Superior temporal gyrus (tissue), 1 donor: ENCODE results near the gene BIRC2.

Source experiments
- DNase-seq: peaks from one replicate; pipeline ENCODE4 v3.0.0-alpha.2; 2016; ENCODE audit errors: extremely low spot score

Gene BIRC2

GRCh38 chr11:102375720-102376399 is 28.8 kb downstream of the BIRC2 start:
- DNase-seq, result no peak

GRCh38 chr11:102377891-102378290 is 30.9 kb downstream of the BIRC2 start:
- no peak for DNase-seq

DNA sequence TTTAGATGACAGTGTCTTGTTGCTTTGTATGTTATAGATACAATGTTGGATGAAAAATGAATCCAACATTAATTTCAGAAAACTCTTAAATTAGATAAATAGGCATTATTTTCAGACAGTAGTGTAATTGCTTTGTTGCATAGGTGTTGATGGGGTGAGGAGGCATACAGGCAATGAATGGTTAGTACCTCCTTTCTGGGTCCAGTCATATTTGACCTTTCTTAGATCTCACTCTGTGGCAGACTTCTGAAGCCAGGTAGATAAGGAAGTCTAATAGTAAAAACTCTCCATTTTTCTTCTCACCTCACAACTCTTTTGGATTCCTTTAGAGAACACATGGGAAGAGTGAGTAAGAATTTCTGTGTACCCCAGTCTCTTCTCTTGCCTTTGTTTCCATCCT is 31.8 kb downstream of the BIRC2 start:
- no peak for DNase-seq

- no peak for DNase-seq
Observed at GRCh38 chr11:102382384-102382783, 35.4 kb downstream of the BIRC2 start.

GRCh38 chr11:102383839-102384238 is 36.8 kb downstream of the BIRC2 start:
- no peak for DNase-seq

DNA sequence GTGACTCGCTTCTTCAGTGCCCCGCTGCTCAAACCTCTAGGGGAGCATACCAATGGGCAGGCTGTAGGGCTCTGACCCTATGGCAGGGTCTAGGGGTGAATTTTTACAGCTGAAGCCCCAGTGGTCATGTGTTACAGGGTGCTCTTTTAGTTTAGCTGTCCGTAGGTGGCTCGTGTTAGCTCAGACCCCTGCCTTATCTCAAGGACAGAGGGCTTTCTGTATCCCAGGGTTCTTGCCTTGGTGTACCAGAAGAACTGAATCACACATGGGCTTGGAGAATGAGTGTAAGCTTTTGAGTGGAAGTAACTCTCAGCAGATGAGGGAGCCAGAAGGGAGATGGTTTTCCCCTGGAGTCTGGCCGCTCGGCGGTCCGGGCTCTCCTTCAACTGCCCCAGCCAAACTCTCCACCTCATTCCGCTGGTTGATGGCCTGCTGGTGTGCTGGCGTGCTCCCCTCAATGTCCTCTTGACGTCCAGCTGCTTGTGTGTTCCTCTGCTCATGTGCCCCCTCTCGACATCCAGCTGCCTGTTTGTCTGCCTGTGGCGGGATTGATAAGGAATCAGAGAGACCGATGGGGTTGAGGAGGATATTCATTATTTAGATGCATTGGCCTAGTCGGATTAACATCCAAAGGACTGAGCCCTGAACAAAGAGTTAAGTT is 37.5 kb downstream of the BIRC2 start:
- no peak for DNase-seq

- no peak for DNase-seq
Observed at GRCh38 chr11:102385085-102386007, 38.3 kb downstream of the BIRC2 start.

GRCh38 chr11:102386136-102386734 is 39.2 kb downstream of the BIRC2 start:
- DNase-seq, result no peak

DNA sequence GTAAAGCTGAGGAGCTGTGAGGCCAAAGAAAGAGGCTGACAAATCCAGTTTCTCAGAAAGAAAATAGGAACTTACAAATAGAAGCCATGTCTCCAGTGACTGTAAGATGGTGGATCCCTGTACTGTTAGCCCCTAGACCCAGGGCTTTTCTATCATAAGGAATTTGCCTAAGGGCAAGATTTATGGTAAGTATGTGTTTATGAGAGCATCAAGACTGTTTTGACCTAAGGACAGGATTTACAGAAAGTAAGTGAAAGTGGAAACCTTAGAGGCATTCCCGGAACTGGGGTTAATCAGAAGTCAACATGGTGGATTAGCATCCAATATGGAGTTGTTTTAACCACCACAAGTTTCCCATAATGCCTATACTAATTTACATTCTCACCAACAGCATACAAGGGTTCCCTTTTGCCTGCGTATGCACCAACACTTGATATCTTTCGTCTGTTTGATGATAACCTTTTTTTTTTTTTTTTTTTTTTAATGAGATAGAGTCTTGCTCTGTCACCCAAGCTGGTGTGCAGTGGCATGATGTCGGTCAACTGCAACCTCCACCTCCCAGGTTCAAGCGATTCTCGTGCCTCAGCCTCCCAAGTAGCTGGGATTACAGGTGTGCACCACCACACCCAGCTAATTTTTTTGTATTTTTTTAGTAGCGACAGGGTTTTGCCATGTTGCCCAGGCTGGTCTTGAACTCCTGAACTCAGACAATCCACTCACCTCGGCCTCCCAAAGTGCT is 40.2 kb downstream of the BIRC2 start:
- no peak for DNase-seq

DNA sequence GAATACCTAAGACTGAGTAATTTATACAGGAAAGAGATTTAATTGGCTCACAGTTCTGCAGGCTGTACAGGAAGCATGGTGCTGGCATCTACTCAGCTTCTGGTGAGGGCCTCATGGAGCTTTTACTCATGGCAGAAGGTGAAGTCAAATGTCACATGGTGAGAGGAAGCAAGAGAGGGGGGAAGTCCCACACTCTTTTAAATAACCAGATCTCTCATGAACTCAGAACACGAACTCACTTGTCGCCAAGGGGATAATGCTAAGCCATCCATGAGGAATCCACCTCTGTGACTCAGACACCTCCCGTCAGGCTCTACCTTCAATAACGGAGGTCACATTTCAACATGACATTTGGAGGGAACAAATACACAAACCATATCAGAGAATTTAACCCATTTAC is 42.2 kb downstream of the BIRC2 start:
- no peak for DNase-seq

DNA sequence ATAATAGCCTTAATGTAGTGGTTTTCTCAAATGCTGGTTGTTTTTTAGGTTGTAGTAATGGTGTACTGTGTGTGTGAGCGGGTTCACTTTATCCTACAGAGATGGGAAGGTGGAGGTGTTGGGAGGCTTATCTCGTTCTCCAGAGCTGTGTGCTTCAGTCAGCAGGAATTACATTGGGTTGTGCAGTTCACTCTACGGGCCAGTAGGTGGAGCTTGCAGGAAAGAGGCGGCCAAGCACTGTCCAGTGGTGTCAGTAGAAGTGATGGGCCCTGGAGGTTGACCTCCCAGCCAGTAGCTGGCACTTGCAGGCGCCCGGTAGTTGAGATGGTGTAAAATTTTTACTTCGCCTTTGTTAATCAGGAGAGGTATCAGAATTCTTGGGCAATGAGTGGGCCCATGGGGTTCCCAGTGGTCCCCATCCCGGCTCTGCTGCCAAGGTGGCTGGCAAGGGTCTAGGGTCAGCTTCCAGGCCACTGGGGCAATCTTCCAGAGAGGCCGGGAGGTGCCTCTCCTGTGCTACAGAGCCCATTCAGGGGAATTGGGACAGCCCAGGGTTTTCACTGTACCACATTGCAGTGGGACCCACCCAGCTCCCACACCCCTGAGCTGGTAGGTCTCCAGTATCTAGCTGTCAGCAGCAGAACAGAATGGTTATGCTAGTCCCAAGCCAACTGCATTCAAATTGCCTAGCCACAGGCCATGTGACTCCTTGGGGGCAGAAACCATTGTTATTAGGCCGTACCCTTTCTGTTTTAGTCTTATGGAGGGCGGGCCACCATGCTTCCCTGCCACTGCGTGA is 43.9 kb downstream of the BIRC2 start:
- DNase-seq, result peak; percentile 88

DNA sequence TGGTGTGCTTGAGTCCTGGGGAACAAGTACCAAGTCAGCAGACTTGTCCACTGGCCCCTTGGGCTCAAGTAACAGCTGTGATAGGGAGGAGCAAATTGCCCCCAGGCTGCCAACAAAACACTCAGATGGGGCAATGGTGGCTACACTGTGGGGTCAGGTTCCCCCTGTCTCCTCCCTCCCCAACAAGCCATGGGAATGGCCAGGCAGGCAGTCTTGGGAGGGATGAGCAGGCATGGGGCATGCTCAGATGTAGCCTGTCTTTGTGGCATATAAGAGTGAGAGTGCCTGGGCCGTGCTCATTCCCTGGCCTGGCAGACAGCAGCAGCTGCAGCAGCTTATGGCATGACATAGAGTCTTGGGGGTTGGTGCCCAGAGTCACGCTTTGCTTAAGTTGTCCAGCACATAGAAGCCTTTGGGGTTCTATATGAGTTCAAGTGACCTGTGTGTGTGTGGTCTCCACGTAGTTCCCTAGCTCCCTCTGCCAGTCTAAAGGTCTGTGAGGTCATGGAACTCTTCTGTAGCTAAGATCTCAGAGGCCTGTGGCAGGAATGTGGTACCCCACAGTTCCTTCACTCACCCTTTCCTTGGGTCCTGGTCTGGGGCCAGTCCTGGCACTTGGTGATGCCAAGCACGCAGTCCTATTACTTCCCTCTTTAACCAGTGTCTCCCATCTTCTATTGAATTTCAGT is 44.7 kb downstream of the BIRC2 start:
- no peak for DNase-seq

- DNase-seq, result no peak
Observed at GRCh38 chr11:102393272-102393730, 46.3 kb downstream of the BIRC2 start.

- no peak for DNase-seq
Observed at GRCh38 chr11:102395720-102396393, 48.8 kb downstream of the BIRC2 start.

DNA sequence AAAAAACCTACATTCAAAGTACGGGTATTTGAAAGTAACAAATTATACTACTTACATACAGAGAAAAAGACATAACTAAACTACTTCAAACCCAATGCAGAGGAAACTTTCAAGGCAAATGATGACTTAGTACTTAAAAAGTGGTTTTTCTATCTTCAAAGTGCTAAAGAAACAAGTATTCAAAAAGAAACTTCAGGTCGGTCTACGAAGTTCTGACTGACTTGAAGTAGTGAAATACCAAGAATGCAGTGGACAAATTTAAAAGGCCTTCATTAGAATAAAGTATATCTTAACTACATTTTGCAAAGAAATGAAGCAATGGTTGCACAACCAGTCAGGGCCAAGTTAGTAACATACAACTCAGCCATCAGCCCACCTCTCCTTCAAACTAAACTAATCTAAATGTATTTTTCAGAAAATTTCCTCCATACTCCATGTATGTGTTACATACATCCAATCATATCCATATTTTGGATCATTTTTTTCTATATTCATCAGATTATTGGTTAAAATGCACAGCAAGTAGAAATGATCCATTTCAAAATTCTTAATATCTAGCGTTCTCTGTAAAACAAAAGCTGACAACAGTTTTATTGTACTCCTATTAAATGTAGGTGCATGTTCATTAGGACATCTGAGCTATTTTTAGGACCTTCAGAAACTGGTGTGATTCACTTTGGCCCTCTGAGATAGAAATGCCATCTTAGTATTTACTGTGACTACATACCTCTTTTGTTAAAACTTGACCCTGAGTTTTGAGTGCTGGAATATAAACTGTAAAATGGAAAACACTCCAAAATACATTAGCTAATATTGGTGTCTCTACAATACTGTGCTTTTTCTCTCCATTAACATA is 49.9 kb downstream of the BIRC2 start:
- DNase-seq, result no peak

- DNase-seq, result no peak
Observed at GRCh38 chr11:102398297-102398696, 51.3 kb downstream of the BIRC2 start.

GRCh38 chr11:102399189-102399588 is 52.2 kb downstream of the BIRC2 start:
- no peak for DNase-seq

DNA sequence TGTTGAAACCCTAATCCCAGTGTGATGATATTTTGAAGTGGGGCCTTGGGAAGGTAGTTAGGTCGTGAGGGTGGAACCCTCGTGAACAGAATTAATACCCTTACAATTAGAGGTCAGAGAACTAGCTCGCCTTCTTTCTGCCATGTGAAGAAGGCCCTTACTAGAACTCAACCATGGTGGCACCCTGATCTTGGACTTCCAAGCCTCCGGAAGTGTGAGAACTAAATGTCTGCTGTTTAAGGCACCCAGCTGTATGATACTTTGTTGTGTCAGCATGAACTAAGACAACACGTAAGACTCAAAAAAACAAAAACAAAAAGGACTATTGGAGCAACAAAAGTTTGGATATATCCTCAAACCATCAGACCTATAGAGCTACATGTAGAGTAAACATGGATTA is 53.6 kb downstream of the BIRC2 start:
- no peak for DNase-seq
